HG03159 (cell line): ENCODE results near the gene MRPL50.
A peak's percentile ranks its signal among the peaks of the same experiment; 100 is the strongest.

ENCODE experiments used
- ATAC-seq: cut with Tn5 transposase; IDR thresholded peaks from one replicate; pipeline ENCODE4 v1.9.1; 2021; ENCODE audit warnings: mild to moderate bottlenecking, moderate library complexity; ENCODE audit not compliant: unreplicated experiment

MRPL50 gene

DNA sequence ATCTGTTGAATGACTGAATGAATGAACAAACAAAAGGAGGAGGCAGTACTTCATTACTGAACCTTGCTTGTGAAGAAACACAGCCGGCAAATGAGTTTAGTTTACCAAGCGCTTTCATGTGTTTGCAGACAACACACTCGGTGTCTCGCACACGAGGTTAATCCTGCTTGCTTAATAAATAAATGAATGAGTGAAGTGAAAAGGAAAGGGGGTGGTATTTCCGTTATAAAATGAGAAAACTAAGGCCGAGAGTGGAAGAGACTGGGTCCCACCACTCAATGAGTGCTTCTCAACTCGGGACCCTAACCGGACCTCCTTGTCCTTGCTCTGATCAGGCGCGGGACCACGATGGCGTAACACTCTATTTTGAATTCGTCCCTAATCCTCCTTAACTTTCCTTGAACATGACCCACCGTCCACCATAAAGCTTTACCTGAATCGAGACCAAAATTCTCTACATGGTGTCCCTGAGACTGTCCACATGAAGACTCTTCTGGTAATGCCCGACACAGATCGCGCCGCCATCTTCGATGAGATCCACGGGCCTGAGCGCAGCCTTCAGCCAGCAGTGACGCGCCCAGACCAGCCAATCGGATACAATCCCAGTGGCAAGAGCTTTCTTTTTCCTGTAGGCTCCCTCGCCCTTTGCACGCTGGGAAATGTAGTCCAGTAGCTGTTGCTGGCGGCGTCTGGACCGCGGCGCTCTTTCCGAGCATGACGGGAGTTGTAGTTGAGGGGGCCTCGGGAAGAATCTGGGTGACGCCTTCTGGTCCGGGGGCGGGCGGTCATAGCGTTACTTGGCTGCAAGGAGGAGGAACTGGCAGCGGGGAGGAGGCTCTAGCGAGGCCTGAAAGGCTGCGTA lies at the start of gene MRPL50, which contains the start of gene ZNF189:
MRPL50 (minus strand) TSS at position 551 of the 862 bp plus-strand sequence; CDS start at position 525, 26 bp downstream.
ZNF189 (plus strand) TSS at position 784 of the 862 bp plus-strand sequence. CDS start 306 bp downstream, outside the sequence.
- peak; percentile 98 for ATAC-seq

DNA sequence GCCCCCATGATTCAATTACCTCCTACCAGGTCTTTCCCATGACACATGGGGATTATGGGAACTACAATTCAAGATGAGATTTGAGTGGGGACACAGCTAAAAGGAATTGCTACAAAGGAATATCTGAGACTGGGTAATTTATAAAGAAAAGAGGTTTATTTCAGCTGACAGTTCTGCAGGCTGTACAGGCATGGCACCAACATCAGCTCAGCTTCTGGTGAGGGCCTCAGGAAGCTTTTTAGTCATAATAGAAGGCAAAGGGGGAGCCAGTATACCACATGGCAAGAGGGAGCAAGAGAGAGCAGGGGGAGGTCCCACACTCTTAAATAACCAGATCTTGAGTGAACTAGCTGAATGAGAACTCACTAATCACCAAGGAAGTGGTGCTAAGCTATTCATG lies 48.3 kb upstream of the MRPL50 start:
- no peak for ATAC-seq

GRCh38 chr9:101445353-101446029 lies 47.1 kb upstream of the MRPL50 start:
- no peak for ATAC-seq

- no peak for ATAC-seq
Observed at GRCh38 chr9:101443364-101443771, 45.0 kb upstream of the MRPL50 start.

DNA sequence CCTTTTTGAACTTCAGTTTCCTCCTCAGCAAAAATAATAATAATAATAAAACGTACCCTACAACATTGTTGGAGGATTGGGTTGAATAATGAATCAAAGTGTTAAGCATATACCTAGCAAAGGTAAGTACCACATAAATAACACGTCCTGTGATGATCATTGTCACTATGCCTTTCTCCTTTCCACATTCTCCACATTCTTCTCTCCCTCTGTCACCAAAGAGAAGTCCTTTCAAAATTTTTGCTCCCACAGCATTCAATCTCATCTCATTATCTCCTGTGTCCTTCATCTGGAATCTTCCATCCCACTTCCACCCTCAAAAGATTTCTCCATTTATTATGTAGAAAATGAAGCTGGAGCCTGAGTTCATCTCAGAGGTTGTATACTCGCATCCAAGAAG lies 44.3 kb upstream of the MRPL50 start:
- no peak for ATAC-seq

DNA sequence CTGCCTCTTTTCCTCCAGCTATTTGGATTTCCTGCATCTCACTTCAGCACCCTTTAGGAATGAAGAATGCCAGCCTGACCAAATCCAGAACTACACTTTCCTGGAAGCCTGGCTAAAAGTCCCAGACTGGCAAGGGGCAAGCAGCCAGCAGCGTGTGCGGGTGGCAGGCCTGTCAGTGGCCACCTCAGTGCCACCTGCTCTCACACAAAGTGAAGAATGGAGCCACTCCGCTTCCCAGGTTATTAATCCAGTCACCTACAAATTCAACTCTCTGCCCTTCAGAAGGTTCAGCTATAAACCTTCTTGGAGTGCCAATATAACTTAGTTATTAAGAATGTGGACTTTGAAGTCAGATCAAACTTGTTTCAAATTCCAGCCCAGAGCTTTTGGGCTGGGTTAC lies 43.9 kb upstream of the MRPL50 start:
- ATAC-seq, result no peak

DNA sequence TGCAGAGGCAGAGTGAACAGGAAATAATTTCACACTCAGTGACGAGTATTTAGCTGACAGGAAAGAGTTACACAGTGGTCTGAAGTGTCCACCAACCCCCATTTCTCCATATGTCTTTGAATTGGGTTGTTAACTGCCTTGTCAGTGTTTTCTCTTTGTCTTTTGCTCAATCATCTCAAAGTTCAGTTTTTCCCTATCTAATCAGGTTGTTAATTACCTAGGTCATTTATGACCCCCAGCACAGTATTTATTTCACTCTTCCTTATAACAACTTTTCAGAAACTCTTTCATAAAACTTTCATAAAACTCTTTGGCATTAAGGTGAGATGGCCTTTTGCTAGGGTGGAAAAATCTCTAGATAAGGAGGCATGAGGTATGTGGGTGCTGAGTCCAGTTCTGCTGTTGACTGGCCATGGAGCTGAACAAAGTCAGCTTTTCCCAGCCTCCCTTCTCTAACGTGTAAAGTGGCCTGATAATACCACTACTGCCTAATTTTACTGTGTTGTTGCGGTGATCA lies 42.4 kb upstream of the MRPL50 start:
- no peak for ATAC-seq

- no peak for ATAC-seq
Observed at GRCh38 chr9:101438523-101438922, 40.1 kb upstream of the MRPL50 start.

GRCh38 chr9:101437806-101438232 lies 39.4 kb upstream of the MRPL50 start:
- ATAC-seq, result no peak

DNA sequence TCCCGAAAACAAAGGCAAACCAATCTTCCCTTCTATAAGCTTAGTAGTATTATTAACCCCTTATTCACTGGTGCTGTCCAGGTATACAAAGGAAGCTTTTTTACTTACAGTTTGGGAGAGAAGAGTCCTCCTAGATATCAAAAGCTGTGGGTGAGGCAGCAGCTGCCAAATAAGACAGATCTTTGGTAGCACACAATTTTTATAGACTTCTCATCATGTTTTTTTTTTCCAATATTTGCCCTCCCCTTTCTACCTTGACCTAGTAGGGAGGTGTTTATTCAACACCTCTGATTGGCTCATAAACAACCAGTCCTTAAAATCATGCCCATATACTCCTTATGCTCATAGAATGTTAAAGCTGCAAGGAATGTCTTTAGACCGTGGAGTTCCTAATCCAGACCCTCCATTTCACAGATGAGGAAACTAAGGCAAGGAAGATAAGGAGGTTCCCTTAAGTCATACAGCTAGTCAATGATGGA lies 37.2 kb upstream of the MRPL50 start, which contains the start of gene ALDOB:
ALDOB (minus strand) TSS at position 174 of the 479 bp plus-strand sequence. CDS start 4,887 bp downstream, outside the sequence.
- no peak for ATAC-seq

- no peak for ATAC-seq
Observed at GRCh38 chr9:101434998-101435397, 36.6 kb upstream of the MRPL50 start.

DNA sequence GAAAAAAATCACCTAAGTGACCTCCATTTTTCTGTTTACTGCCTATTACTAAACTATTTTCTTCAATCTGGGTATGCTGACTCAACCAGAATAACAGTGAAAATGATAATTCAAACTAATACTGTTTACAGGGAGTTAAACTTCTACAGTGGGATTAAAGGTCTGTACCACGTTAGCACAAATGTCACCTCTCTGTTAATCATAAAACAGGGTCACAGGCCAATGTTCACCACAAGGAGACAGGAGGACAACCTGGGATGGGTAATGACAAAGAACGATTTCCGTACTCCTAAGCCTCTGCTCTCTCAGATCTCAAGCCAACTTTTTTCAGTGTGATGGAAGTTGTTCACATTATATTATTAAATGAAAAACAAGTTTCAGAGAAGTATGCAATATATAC lies 34.8 kb upstream of the MRPL50 start:
- ATAC-seq, result no peak

DNA sequence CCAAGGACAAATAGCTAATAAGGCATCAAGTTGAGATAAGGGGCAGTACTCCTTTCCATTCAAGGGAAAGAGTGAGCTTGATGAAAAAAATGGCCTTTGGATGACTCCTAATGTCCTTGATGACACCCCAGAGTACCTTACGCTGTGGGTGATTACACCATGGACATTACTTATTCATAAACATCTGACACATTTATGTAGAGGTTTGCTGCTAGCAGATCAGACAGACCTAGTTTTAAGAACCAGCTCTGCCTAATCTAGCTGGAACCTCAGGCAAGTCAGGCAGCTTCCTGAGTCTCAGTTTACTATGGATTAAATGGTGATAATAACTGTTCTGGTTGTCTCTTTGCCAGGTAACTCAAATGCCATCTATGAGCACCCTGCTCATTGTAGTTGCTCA lies 34.3 kb upstream of the MRPL50 start:
- ATAC-seq, result no peak

DNA sequence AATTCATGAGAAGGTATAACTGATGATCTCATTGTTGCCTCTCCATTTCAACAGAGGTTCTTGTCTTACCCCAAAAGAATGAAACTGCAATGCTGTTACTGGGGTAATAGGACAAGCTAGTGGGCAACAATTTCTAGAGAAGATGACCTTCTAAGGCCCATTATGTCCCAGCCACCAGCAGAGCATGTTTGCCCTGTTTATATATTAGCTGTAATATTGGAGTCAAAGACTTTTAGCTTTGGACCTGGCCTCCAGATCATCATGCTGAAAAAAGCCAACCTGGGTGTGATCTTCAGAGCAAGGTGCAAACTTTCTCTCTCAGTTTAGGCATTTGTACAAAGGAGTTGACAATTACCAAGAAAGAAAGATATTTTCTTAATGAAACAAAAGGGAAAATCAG lies 33.8 kb upstream of the MRPL50 start:
- no peak for ATAC-seq

GRCh38 chr9:101429736-101430135 lies 31.3 kb upstream of the MRPL50 start:
- no peak for ATAC-seq

GRCh38 chr9:101428909-101429308 lies 30.5 kb upstream of the MRPL50 start:
- ATAC-seq, result no peak

GRCh38 chr9:101427957-101428655 lies 29.7 kb upstream of the MRPL50 start:
- peak; percentile 77 for ATAC-seq

- no peak for ATAC-seq
Observed at GRCh38 chr9:101427358-101427757, 28.9 kb upstream of the MRPL50 start.

DNA sequence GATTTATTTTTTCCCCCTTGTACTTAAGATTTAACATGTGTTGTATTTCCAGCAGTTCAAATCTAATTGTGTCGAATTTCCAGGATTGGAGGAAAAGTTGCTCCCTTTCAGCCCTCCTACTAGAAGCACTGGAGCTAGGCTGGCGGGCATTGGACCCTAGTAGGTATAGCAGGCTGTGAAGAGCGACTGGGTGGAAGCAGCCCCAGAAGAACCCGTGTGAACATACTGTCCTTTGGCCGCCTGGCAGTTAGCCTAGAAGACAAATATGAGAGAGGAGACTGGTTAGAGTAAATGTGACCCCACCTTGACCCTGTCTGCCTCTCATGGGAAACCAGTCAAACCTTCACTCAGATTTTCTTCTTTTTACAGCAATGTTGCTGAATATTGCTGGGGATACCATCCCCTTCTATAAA lies 23.2 kb upstream of the MRPL50 start:
- ATAC-seq, result no peak

- ATAC-seq, result no peak
Observed at GRCh38 chr9:101419863-101420262, 21.4 kb upstream of the MRPL50 start.
